ENCODE measurements around the gene SETD1B.

DNA sequence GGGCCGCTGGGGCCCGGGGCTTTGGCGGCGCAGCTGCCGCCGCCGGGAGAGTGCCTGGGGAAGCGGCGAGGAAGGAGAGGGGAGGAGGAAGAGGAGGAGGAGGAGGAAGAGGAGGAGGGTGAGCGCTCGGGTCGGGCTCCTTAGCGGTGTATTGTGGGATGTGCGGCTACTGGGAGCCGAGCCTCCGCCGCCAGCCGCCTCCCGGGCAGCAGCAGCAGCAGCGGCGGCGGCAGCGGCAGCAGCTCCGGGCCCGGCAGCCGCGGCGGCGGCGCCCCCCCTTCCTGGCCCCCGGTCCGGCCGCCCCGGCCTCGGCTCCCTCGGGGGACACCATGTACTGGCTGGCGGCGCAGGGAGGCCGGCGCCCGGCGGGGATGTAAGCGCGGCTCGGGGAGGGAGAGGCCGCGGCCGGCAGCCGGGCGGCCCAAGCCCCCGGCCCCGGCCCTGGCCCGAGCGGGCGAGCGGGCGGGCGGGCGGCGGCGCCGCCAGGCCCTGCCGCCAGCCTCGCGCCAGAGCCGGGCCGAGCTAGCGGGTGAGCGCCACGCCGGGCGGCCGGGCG, at the start of gene SETD1B:
- TF ChIP-seq, protein P1, sequence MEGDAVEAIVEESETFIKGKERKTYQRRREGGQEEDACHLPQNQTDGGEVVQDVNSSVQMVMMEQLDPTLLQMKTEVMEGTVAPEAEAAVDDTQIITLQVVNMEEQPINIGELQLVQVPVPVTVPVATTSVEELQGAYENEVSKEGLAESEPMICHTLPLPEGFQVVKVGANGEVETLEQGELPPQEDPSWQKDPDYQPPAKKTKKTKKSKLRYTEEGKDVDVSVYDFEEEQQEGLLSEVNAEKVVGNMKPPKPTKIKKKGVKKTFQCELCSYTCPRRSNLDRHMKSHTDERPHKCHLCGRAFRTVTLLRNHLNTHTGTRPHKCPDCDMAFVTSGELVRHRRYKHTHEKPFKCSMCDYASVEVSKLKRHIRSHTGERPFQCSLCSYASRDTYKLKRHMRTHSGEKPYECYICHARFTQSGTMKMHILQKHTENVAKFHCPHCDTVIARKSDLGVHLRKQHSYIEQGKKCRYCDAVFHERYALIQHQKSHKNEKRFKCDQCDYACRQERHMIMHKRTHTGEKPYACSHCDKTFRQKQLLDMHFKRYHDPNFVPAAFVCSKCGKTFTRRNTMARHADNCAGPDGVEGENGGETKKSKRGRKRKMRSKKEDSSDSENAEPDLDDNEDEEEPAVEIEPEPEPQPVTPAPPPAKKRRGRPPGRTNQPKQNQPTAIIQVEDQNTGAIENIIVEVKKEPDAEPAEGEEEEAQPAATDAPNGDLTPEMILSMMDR (IDR thresholded peaks at IDR 0.05): no peak
- TF ChIP-seq EZH2 (IDR thresholded peaks at IDR 0.05) (no peak), EZH2phosphoT487 (IDR thresholded peaks at IDR 0.05) (no peak)
